ENCODE measurements around the gene TCTN3. TPM values are rescaled to one million over a fixed set of nuclear protein-coding genes. Genes with fewer than 3 reads are reported as not detected.

Gene TCTN3
- total and polyA plus RNA-seq, 2 of the 4 experiments (the other 2 are of a cell fraction): 26.9 to 35.1 TPM

GRCh38 chr10:95711492-95711891, 17.8 kb upstream of the TCTN3 start:
- no peaks in the 10 kb centered on the region for H3K9me3 ChIP-seq (ENCODE audit: control insufficient read depth, insufficient read depth, low read length)
- H4K8ac ChIP-seq (ENCODE audit: low read depth in 2 of 2, low read length in 2 of 2): no peak overlapping the region
- no TSS peak for BruUV-seq (replicated peaks)
- no peak overlapping the region for H2BK5ac ChIP-seq (ENCODE audit: low read depth, low read length, poor library complexity, severe bottlenecking)
- no peaks in the 10 kb centered on the region for H4K20me1 ChIP-seq (ENCODE audit: insufficient read depth, low read length)
- H2AK5ac ChIP-seq (ENCODE audit: low read depth, low read length): no peak overlapping the region
- H2AFZ ChIP-seq (replicated peaks; ENCODE audit: low read length, poor library complexity): no peak overlapping the region
- no peak overlapping the region for H2BK15ac ChIP-seq (ENCODE audit: low read depth, low read length)
- in situ Hi-C loops (cut with MboI; ENCODE audit: low sequenced_read_pairs) (no loop called here), dilution Hi-C loops (cut with HindIII; ENCODE audit: low sequenced_read_pairs, unreplicated experiment) (no loop called here), intact Hi-C loops (cut with micrococcal nuclease) (no loop called here)
- H3K9me1 ChIP-seq (ENCODE audit: insufficient read depth, low read length): no peaks in the 10 kb centered on the region
- H3K23ac ChIP-seq (ENCODE audit: low read depth, low read length): no peak overlapping the region
- no peak overlapping the region for H3K14ac ChIP-seq (replicated peaks; ENCODE audit: low read depth, low read length)
- H3K4me3 ChIP-seq (ENCODE audit: insufficient read depth, low read depth, low read length): no peak overlapping the region
- H4K91ac ChIP-seq (ENCODE audit: insufficient read depth, low read depth, low read length): no peak overlapping the region
- H3K36me3 ChIP-seq (ENCODE audit: control insufficient read depth, insufficient read depth, low read length): no peaks in the 10 kb centered on the region
- H3K27ac ChIP-seq (ENCODE audit: insufficient read depth, low read length): no peak overlapping the region
- H3K56ac ChIP-seq (ENCODE audit: extremely low read depth, insufficient read depth, low read length): no peak overlapping the region
- H2AK9ac ChIP-seq (replicated peaks; ENCODE audit: low read depth, low read length, poor library complexity): no peak overlapping the region
- no peak overlapping the region for H3K4ac ChIP-seq (ENCODE audit: low read depth, low read length)
- H3K4me1 ChIP-seq (ENCODE audit: control insufficient read depth, insufficient read depth, low read length): peaks cover 2% of the 10 kb centered on the region; the same call in 1 of the 2 replicates
- H2BK120ac ChIP-seq (ENCODE audit: low read depth, low read length): no peak overlapping the region
- H2BK20ac ChIP-seq (ENCODE audit: low read depth, low read length): no peak overlapping the region
- H3K27me3 ChIP-seq (ENCODE audit: control insufficient read depth, insufficient read depth, low read length): no peaks in the 10 kb centered on the region
- ChIA-PET CTCF (interaction anchor here (1.4 kb wide), 1 partner anchor 18 kb away, joined by 7 read pairs; the partner anchor contains the start of gene TCTN3), POLR2A (ENCODE audit: unreplicated experiment) (no interaction called here)
- no CpG with 5 or more reads among the region's 4 CpGs for WGBS, 2 experiments (ENCODE audit: extremely low coverage in 2 of 2, insufficient read length in 1 of 2)
- ATAC-seq (ENCODE audit: low read depth) (no peak), DNase-seq (no peak)
- no peak for TF ChIP-seq USF2 (IDR thresholded peaks at IDR 0.05; ENCODE audit: low read depth, low read length)
- TF ChIP-seq CEBPB (IDR thresholded peaks at IDR 0.05; ENCODE audit: low read depth, low read length): no peak
- TF ChIP-seq RAD21 (IDR thresholded peaks at IDR 0.05; ENCODE audit: low read length): no peak
- no peak for TF ChIP-seq NFE2L2 (IDR thresholded peaks at IDR 0.05; ENCODE audit: low read depth, low read length)
- H3K9ac ChIP-seq (ENCODE audit: low read depth, low read length): no peak overlapping the region
- H3K4me2 ChIP-seq (ENCODE audit: low read depth, low read length): no peak overlapping the region
- H3K18ac ChIP-seq (ENCODE audit: low read depth, low read length): no peak overlapping the region
- H4K5ac ChIP-seq (ENCODE audit: low read depth, low read length): no peak overlapping the region; the same call in 1 of the 2 replicates
- no peaks in the 10 kb centered on the region for H3K79me1 ChIP-seq (ENCODE audit: low read depth in 1 of 2, low read length in 2 of 2)
